Stimulated activated naive CD8-positive, alpha-beta T cell treated with anti-CD3 and anti-CD28 coated beads, Interleukin-15, Interleukin-2, amounts not matched to agents 100 ng/mL and 50 ng/mL, for 24 hours (primary cell): ENCODE measurements around the gene KCTD1.
A peak's percentile ranks its signal among the peaks of the same experiment; 100 is the strongest.

ENCODE experiments used
- H3K27ac Mint-ChIP-seq: one replicate; pipeline ENCODE4 v1.8.0; 2021; ENCODE audit warnings: mild to moderate bottlenecking, mixed read lengths
- H3K27me3 Mint-ChIP-seq: one replicate; pipeline ENCODE4 v1.8.0; 2021; ENCODE audit warnings: mixed read lengths
- H3K36me3 Mint-ChIP-seq: one replicate; pipeline ENCODE4 v1.8.0; 2021; ENCODE audit warnings: low read depth, mixed read lengths
- H3K4me1 Mint-ChIP-seq: one replicate; pipeline ENCODE4 v1.8.0; 2021; ENCODE audit warnings: low read depth, mixed read lengths
- H3K4me3 Mint-ChIP-seq: one replicate; pipeline ENCODE4 v1.8.0; 2021; ENCODE audit warnings: mild to moderate bottlenecking, mixed read lengths
- H3K9me3 Mint-ChIP-seq: one replicate; pipeline ENCODE4 v1.8.0; 2021; ENCODE audit warnings: mixed read lengths

The KCTD1 gene

DNA sequence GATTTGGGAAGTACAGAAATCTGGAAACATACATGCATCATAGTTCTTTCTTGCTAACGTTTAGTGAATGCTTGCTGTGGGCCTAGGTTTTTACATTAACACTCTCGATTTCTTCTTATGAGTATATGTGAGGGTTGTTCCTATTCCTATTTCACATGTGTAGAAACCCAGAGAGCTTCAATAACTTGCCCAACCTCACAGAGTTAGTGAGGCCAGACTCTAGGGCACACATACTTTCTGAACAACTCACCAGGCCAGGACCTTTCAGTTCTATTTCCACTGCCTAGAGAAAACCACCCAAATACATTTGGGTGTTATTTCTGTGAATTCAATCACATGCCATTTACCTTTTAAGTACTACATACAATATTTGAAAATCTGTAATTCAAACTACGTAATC is 8.2 kb upstream of the KCTD1 start:
- Mint-ChIP-seq H3K36me3 (no peaks in the 10 kb centered on the region), H3K4me1 (no peaks in the 10 kb centered on the region), H3K9me3 (no peaks in the 10 kb centered on the region), H3K4me3 (no peak overlapping the region), H3K27me3 (peaks cover 67% of the 10 kb centered on the region), H3K27ac (no peak overlapping the region)

DNA sequence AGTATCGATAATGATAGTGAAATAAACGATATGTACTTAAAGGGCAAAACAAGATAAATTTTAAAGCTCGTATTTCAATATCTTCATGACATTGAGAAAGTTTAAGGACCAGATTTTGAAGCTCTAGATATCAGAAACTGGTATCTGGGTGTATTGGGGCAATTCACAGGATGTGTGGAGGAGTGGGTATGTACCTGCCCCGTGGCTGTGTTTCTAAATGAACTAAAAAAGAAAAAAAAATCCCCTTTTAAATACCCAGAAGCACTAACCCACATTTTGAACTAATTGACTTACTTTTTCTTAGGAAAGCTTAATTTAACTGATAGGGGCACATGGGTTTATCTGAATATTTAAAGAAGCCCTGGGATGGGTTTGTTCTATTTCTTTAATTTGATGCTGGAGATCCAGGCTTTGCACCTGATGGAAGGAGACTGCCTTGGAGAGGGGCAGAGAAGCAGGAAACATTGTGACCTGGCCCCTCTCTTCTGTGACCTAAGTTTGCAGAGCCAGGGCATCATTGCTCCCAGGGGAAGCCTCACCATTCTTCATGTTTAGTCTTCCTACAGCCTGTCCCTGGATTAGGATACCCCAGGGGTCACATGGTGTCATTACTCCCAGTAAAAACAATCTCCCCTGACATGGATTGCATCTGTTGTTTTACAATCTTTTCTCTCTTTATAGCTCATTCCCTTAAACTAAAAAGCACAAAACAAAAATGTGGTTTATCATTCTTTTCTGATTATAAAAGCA is 7.6 kb upstream of the KCTD1 start:
- no peak overlapping the region for H3K4me3 Mint-ChIP-seq

DNA sequence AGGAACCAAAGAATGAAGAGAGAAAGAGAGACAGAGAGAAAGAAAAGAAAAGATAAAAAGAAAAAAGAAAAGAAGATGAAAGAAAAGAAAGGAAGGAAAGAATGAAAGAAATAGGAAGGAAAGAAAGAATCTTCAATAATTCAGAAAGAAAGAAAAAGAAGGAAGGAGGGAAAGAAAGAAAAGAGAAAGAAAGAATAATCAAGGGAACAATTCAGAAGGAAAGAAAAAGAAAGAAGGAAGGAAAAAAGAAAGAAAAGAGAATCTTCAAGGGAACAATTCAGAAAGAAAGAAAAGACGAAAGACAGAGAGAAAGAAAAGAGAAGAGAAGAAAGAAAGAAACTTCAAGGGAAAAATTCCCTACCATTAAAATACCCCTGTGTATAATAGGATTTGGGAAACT is 5.6 kb upstream of the KCTD1 start:
- peaks cover 10% of the 10 kb centered on the region for H3K4me1 Mint-ChIP-seq
- H3K4me3 Mint-ChIP-seq: no peak overlapping the region
- H3K9me3 Mint-ChIP-seq: no peaks in the 10 kb centered on the region
- peaks cover 73% of the 10 kb centered on the region for H3K27me3 Mint-ChIP-seq
- no peak overlapping the region for H3K27ac Mint-ChIP-seq
- no peaks in the 10 kb centered on the region for H3K36me3 Mint-ChIP-seq

More for the DNA sequence above, 7.6 kb upstream of the KCTD1 start:
- Mint-ChIP-seq H3K36me3 (no peaks in the 10 kb centered on the region), H3K9me3 (no peaks in the 10 kb centered on the region), H3K27ac (no peak overlapping the region), H3K4me1 (no peaks in the 10 kb centered on the region), H3K27me3 (peaks cover 73% of the 10 kb centered on the region)

DNA sequence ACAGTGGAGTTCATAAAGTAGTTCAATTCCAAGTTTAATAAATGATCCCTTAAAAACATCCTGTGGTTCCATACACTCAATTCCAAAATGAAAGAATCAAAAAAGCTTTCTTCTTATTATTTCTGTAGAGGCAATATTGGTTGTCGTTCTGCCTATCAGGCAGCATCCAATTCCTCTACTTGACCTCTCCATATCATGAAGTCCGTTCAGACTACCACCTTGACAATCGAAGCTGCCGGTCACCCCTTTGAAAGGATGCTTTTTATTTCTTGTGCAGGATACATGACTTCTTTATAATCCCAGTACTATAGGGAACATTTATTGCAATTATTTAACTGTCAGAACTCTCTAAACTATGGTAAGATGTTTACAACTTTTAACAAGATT is 3.3 kb upstream of the KCTD1 start:
- peaks cover 16% of the 10 kb centered on the region for H3K4me1 Mint-ChIP-seq
- H3K36me3 Mint-ChIP-seq: no peaks in the 10 kb centered on the region
- no peaks in the 10 kb centered on the region for H3K9me3 Mint-ChIP-seq
- H3K27ac Mint-ChIP-seq: no peak overlapping the region
- no peak overlapping the region for H3K4me3 Mint-ChIP-seq
- H3K27me3 Mint-ChIP-seq: peaks cover 61% of the 10 kb centered on the region

DNA sequence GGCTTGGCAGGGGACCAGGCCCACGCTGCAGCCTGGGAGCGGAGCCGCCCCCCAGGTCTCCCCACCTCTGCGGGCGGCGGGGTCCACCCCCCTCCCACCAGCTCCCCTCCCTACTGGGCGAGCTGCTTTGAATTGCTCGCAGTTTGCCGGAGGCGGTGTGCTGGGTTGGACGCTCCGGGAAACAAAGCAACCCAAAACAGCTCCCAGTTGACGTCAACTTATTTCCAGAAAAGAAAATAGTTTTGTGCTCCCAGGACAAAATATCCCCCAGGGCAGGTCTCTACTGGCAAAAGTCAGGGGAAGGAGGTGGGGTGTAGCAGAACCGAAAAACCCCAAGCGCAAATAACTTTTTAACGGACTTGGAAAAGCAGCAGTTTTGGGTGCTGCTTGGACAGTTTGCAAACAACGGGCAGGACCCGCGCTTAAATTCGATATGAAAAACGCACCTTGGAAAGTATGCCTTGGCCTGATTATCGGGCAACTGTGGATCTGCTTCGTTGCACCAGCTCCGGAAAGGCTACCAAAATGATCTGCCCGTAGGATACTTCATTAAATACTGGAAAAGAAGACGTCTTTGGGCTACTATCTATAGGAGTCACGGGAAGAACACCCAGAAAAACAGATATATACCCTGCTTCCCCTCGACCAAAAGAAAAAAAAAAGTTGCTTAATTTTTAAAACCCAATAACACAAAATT is 2.8 kb upstream of the KCTD1 start:
- H3K4me3 Mint-ChIP-seq: no peak overlapping the region
- H3K36me3 Mint-ChIP-seq: no peaks in the 10 kb centered on the region
- H3K4me1 Mint-ChIP-seq: peaks cover 22% of the 10 kb centered on the region
- H3K27me3 Mint-ChIP-seq: peaks cover 56% of the 10 kb centered on the region
- H3K27ac Mint-ChIP-seq: no peak overlapping the region
- no peaks in the 10 kb centered on the region for H3K9me3 Mint-ChIP-seq

DNA sequence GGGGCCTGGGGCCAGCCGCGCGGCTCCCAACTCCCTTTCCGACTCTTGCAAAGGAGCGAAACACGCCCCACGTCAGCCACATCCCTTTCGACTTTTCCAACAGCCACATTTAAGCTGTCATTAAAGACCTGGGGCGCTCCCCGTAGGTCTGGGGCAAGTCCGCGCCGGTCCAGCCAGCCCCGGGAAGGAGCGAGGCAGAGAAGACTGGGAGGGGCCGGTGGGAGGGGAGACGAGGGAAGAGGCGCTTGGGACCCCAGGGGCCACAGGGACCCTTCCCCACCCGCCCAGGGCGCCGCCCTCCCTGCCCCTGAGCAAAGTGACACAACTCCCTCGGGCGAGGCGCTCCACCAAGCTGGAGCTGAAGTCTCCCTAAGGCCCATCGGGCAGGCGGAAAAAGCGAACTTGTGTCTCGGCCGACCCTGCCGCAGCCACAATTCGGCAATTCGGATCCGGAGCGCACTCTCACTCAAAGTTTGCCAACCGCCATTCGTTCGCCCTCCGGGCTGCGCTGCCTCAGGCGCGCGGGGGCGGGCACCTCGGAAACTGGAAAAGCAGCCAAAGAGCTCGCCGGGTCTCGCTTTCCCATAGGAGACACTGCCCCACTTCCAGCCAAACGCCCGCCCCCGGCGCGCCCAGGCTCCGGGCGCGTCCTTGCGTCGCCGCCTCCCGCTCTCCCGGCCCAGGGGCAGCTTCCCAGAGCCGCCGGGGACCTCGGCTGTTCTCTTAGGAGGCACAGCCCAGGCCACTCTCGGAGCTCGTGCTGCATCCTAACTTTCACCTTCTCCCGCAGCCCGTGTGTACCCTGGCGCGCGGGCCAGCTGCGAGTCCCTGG is 1.1 kb upstream of the KCTD1 start:
- H3K9me3 Mint-ChIP-seq: no peaks in the 10 kb centered on the region
- H3K27ac Mint-ChIP-seq: no peak overlapping the region

DNA sequence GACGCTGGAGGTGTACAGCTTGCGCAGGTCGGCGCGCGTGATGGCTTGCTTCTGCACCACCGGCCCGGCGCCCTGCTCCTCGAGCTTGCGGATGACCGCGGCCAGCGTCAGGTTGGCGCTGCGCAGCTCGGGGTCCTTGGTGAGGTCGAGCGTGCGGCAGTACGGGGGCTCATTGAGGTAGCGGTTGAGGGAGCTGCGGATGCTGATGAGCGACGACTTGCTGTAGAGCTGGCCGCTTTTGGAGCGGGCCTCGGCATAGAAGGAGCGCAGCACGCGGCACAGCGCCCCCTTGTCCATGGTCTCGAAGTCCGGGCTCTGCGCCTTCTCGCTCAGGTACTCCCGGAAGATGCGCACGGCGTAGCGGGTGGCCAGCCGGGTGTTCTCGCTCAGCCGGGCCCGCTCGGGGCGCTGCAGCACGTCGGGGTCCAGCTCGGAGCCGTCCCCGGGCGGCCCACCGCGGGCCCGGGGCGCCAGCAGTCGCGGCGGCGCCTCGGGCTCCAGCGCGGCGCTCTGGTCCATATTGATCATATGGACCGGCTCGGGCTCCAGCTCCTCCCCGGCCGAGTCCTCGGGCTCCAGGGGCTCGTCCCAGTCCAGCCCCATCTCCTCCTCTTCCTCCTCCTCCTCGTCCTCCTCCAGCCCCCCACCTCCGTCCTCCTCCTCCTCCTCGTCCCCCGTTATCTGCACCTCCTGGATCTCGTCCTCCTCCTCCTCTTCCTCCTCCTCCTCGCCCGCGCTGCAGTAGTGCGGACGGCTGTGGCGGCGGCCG is 523 bp downstream of the KCTD1 start:
- Mint-ChIP-seq H3K4me1 (peaks cover 43% of the 10 kb centered on the region), H3K9me3 (no peaks in the 10 kb centered on the region), H3K27me3 (peaks cover 33% of the 10 kb centered on the region), H3K36me3 (no peaks in the 10 kb centered on the region), H3K4me3 (peak overlapping the region; percentile 74), H3K27ac (no peak overlapping the region)

More for the DNA sequence above, 1.1 kb upstream of the KCTD1 start:
- H3K4me1 Mint-ChIP-seq: peaks cover 36% of the 10 kb centered on the region
- peaks cover 49% of the 10 kb centered on the region for H3K27me3 Mint-ChIP-seq
- H3K4me3 Mint-ChIP-seq: peak overlapping the region; percentile 75
- H3K36me3 Mint-ChIP-seq: no peaks in the 10 kb centered on the region

DNA sequence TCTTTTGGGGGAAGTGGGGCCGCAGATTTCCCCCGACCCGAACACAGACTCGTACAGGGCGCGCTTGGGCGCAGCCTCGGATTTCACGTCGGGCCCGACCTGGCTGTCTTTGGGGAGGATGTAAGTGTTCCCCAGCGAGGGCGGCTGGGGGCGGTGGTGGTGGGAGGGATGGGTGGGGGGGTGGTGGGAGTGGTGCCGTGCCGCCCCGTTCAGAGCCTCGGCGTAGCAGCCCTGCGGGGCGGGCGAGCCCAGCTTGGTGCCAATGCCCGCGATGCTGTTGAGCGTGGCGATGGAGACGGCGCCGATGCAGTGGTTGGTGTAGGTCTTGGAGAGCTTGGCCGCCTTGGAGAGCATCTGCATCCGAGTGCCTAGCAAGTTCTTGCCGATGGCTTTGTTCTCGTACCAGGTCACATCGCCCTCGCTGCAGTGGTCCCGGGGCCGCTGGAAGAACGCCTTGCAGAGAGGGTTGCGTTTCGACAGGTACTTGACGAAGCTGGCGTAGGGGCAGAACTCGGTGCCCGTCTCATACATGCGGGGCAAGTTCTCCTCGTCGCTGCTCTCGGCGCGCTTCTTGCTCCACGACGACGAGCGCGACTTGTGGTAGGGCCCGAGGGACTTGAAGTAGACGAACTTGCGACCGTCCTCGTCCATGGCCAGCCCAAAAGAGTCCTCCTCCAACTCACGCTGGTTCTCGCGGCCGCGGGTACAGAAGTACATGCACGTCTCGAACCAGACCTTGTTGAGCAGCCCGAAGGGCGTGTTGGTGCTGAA is 1.3 kb downstream of the KCTD1 start:
- Mint-ChIP-seq H3K4me1 (peaks cover 43% of the 10 kb centered on the region), H3K36me3 (no peaks in the 10 kb centered on the region), H3K27me3 (peaks cover 26% of the 10 kb centered on the region), H3K27ac (no peak overlapping the region), H3K9me3 (no peaks in the 10 kb centered on the region), H3K4me3 (peak overlapping the region; percentile 74)

DNA sequence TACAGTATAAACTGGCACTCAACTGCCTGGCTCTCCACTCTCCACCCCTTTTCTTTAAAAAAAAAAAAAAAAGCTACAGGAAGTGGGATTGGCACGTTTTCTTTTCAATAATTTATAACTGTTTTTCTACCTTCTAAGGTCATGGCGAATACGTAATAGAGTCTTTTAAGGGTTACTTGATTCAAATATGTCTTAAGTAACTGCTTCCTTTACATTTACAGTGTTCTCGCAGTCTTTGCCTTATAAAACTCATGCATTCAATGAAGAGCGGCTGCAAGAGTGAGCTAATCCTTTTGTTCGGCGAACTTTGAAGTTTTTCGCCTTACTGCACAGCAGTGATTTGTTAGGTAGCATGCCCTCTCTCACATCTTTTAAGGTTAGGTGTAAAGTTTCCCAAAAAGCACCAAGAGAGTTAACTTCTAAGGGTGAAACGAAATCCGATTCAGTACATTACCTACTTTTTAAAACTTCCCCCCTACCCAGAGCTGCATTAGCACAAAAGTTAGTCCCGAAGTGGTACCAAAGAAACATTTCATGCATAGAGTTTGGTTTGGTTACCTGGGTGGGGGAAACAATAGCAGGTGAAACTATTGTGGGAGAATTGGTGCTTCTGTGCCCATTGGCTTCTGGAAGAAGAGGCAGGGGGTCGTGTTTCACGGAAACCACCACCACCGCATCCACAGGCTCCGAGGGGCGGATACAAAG is 2.0 kb downstream of the KCTD1 start:
- H3K4me1 Mint-ChIP-seq: peaks cover 43% of the 10 kb centered on the region
- H3K36me3 Mint-ChIP-seq: no peaks in the 10 kb centered on the region
- H3K27ac Mint-ChIP-seq: no peak overlapping the region
- peak overlapping the region; percentile 49 for H3K4me3 Mint-ChIP-seq
- peaks cover 19% of the 10 kb centered on the region for H3K27me3 Mint-ChIP-seq
- no peaks in the 10 kb centered on the region for H3K9me3 Mint-ChIP-seq

DNA sequence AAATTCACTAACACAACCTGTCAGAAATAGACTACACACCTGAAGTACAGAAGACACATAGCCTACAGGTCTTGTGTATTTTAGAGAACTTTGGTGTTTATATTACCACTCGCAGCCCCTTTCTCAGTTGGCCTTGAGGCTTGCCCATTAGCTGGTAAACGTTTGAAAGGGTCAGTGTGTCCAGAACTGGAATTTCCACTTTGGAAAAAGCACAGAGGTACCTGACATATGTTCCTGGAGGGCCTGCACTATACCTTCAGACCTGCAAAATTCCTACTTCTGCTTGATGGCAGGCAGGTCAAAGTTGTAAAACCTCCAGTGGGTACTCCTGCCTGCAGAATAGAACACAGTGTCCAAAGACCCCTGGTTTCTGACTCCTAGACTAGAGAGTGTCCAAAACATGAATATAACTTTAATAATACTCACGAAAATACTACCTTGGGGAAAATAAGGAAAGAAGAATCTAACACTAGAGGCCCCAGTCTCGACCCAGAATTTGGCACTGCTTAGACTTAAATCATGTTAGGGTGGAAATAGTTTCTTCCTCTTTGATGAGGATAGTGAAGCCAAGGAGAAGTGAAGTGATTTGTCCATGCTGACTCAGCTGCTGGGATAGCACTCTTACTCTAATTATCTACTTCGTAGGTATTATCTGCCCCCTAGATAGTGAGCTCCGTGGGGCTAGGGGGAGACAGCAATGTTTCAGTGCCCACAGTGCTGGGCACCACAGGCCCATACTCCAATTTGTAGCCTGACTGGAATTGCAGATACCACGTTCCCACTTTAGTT is 2.8 kb downstream of the KCTD1 start:
- Mint-ChIP-seq H3K36me3 (no peaks in the 10 kb centered on the region), H3K27ac (no peak overlapping the region), H3K9me3 (no peaks in the 10 kb centered on the region), H3K27me3 (peaks cover 13% of the 10 kb centered on the region), H3K4me1 (peaks cover 42% of the 10 kb centered on the region), H3K4me3 (no peak overlapping the region)

DNA sequence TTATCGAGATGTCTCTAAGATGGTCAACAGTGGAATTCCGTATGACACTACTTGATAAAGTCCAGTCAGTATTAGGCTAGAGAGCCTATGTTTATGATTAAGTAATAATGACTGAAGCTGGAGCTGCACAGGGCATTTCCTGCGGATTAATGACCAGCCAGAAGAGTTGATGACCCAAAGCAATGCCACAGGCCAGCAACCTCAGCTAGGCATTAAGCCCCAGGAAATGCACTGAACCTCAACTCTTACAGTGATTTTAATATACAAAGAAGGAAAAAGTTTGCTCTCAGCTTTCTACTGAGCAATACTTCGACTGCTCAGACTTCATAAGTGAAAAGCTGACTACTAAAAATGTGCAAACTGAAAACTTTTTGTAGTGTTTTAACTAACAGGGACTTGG is 3.9 kb downstream of the KCTD1 start:
- Mint-ChIP-seq H3K4me3 (no peak overlapping the region), H3K4me1 (peaks cover 33% of the 10 kb centered on the region), H3K27me3 (peaks cover 3% of the 10 kb centered on the region), H3K9me3 (no peaks in the 10 kb centered on the region), H3K36me3 (no peaks in the 10 kb centered on the region), H3K27ac (no peak overlapping the region)

DNA sequence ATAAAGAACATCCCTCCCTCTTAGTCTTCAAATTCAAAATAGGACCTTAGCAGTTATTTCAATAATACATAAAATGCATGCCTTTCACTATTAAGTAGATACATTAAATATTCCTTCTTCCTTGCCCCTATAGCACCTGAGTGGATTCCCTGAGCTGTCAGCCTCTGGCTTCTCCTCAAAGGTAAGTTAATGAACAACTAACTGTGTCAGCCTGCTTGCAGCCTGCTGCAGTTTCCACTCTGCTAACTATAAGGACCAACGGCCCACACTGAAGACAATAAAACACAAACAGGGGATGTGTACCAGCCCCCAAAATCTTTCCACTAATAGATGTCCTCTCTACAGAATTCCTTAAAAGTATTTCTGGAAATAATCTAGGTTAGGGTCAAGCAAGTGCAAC is 5.0 kb downstream of the KCTD1 start:
- peaks cover 40% of the 10 kb centered on the region for H3K4me1 Mint-ChIP-seq
- no peaks in the 10 kb centered on the region for H3K36me3 Mint-ChIP-seq
- H3K27ac Mint-ChIP-seq: no peak overlapping the region
- no peaks in the 10 kb centered on the region for H3K27me3 Mint-ChIP-seq
- H3K9me3 Mint-ChIP-seq: no peaks in the 10 kb centered on the region
- no peak overlapping the region for H3K4me3 Mint-ChIP-seq

DNA sequence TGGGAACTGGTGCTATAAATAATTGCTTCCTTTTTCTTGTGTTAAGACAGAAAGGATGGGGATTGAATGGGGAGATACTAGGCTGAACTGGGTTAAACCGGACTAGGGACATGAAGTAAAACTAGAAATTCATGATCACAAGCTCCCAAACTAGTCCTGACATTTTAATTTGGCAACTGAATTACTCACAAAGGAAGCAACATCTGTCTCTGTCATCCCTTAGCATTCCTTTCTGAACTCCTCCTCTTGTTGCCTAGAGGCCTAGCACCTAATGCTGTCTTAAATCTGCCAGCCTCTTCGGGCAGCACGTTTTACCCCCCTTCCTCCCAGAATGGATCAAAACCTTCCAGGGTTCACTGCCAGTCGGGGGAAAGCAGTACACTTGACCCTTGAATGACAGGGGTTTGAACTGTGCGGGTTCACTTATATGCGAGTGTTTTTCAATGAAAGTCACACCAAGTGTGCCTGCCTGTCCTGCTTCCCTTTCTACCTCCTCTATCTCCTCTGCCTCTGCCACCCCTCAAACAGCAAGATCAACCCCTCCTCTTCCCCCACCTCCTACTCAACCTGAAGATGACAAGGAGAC is 8.2 kb downstream of the KCTD1 start:
- H3K4me1 Mint-ChIP-seq: peaks cover 21% of the 10 kb centered on the region
- H3K9me3 Mint-ChIP-seq: no peaks in the 10 kb centered on the region
- no peaks in the 10 kb centered on the region for H3K27me3 Mint-ChIP-seq
- no peak overlapping the region for H3K4me3 Mint-ChIP-seq
- no peaks in the 10 kb centered on the region for H3K36me3 Mint-ChIP-seq
- no peak overlapping the region for H3K27ac Mint-ChIP-seq
